Endothelial cell of umbilical vein (primary cell): ENCODE data around the gene CTNND2. TPM values are rescaled to one million over a fixed set of nuclear protein-coding genes. Genes with fewer than 3 reads are reported as not detected.

ENCODE experiments used
- BruUV-seq: library from RNA; stranded (reverse); fragments of 400-500 nt; replicated peaks from 2 replicates; lab custom pipeline; 2021; lab: Mats Ljungman, UMichigan
- CTCF ChIA-PET: fragments of 300-600, 350-600 bp; sonication (Branson Sonifier 250); formaldehyde crosslinking; loops from one replicate; lab custom pipeline; 2021; ENCODE audit warnings: antibody characterized with exemption, inconsistent platforms; lab: Charles Lee
- POLR2A ChIA-PET: fragments of 300-600, 350-600 bp; sonication (Branson Sonifier 250); formaldehyde crosslinking; loops from one replicate; lab custom pipeline; 2021; ENCODE audit warnings: antibody characterized with exemption, inconsistent platforms; lab: Charles Lee
- DNase-seq: peaks from one replicate; pipeline ENCODE4 v3.0.0-alpha.2; 2011; ENCODE audit warnings: low read depth, low spot score
- FAIRE-seq: peaks from 2 replicates; lab custom pipeline; 2011; peaks lifted over from hg19 to GRCh38; lab: Jason Lieb, UNC
- H2AFZ ChIP-seq: 2 replicates; pipeline ENCODE4 v1.6.0; 2012; ENCODE audit warnings: low read depth, low read length, control low read depth, inconsistent platforms
- H3K27ac ChIP-seq: 2 replicates; pipeline ENCODE4 v1.5.1; 2011; ENCODE audit warnings: low read depth, mild to moderate bottlenecking, control low read depth, low read length, moderate library complexity; ENCODE audit not compliant: insufficient read depth
- H3K27me3 ChIP-seq, 2 experiments: 2 replicates each; pipeline versions ENCODE4 v1.6.0 to v1.6.1; 2011; ENCODE audit warnings: low read length in 2 of 2, mixed read lengths in 1 of 2; ENCODE audit not compliant: control insufficient read depth in 2 of 2, insufficient read depth in 2 of 2
- H3K36me3 ChIP-seq, 2 experiments: 2 replicates in 1 of 2; 3 replicates in 1 of 2; pipeline ENCODE4 v1.5.1; 2011; ENCODE audit warnings: low read length in 2 of 2, mild to moderate bottlenecking in 1 of 2, moderate library complexity in 1 of 2; ENCODE audit not compliant: control insufficient read depth in 2 of 2, insufficient read depth in 2 of 2; ENCODE audit errors: extremely low read depth in 1 of 2
- H3K4me1 ChIP-seq: 3 replicates; pipeline ENCODE4 v1.5.1; 2011; ENCODE audit warnings: mild to moderate bottlenecking, low read length; ENCODE audit not compliant: control insufficient read depth, insufficient read depth; ENCODE audit errors: extremely low read depth
- H3K4me2 ChIP-seq: 2 replicates; pipeline ENCODE4 v1.6.1; 2011; ENCODE audit warnings: low read length, control low read depth, mixed read lengths; ENCODE audit not compliant: insufficient read depth
- H3K4me3 ChIP-seq, 3 experiments: fragments of 200-600 bp in 1 of 3; sonication (generic), shearing (Covaris generic) in 1 of 3; replicated peaks in 1 of 3; 2 replicates each; pipeline ENCODE4 v1.5.1; 2011 to 2016; ENCODE audit warnings: control low read depth in 3 of 3, low read length in 3 of 3, mild to moderate bottlenecking in 2 of 3, inconsistent platforms in 1 of 3, low read depth in 1 of 3, moderate library complexity in 1 of 3; ENCODE audit not compliant: insufficient read depth in 1 of 3
- H3K79me2 ChIP-seq: 2 replicates; pipeline ENCODE4 v1.6.0; 2012; ENCODE audit warnings: low read length, inconsistent platforms; ENCODE audit not compliant: control insufficient read depth, insufficient read depth
- H3K9ac ChIP-seq: replicated peaks from 2 replicates; pipeline ENCODE3; 2011; ENCODE audit warnings: low read length, control low read depth; ENCODE audit not compliant: insufficient read depth; ENCODE audit errors: extremely low read depth
- H3K9me1 ChIP-seq: replicated peaks from 3 replicates; pipeline ENCODE4 v1.6.0; 2011; ENCODE audit warnings: mild to moderate bottlenecking, low read length; ENCODE audit not compliant: control insufficient read depth, insufficient read depth; ENCODE audit errors: extremely low read depth
- H3K9me3 ChIP-seq: replicated peaks from 2 replicates; pipeline ENCODE4 v1.5.1; 2012; ENCODE audit warnings: low read length, inconsistent platforms; ENCODE audit not compliant: control insufficient read depth, insufficient read depth
- H4K20me1 ChIP-seq: replicated peaks from 2 replicates; pipeline ENCODE3; 2011; ENCODE audit warnings: mild to moderate bottlenecking, low read length; ENCODE audit not compliant: control insufficient read depth, insufficient read depth; ENCODE audit errors: extremely low read depth
- EZH2 ChIP-seq: IDR thresholded peaks from 2 replicates; pipeline ENCODE4 v1.6.1; 2012; ENCODE audit warnings: borderline replicate concordance, low read depth, mild to moderate bottlenecking, moderate library complexity, low read length, inconsistent platforms; ENCODE audit not compliant: severe bottlenecking
- FOS ChIP-seq: IDR thresholded peaks from 2 replicates; pipeline ENCODE4 v1.6.1; 2011; ENCODE audit warnings: mild to moderate bottlenecking, low read length, moderate library complexity, borderline replicate concordance; ENCODE audit not compliant: insufficient read depth
- GATA2 ChIP-seq: IDR thresholded peaks from 2 replicates; pipeline ENCODE4 v1.7.0; 2011; ENCODE audit warnings: low read depth, mild to moderate bottlenecking, moderate library complexity, mixed read lengths, low read length; ENCODE audit not compliant: insufficient read length, insufficient read depth
- JUN ChIP-seq: IDR thresholded peaks from 2 replicates; pipeline ENCODE4 v1.6.1; 2011; ENCODE audit warnings: borderline replicate concordance, low read depth; ENCODE audit not compliant: insufficient read length, insufficient read depth
- MYC ChIP-seq: IDR thresholded peaks from one replicate; pipeline ENCODE4 v1.6.1; 2011; ENCODE audit warnings: mild to moderate bottlenecking, low read depth, low read length
- POLR2A ChIP-seq: IDR thresholded peaks from 2 replicates; pipeline ENCODE4 v1.6.1; 2012; ENCODE audit warnings: low read depth, mild to moderate bottlenecking, control low read depth, low read length
- POLR2AphosphoS5 ChIP-seq: IDR thresholded peaks from 2 replicates; pipeline ENCODE4 v1.6.1; 2012; ENCODE audit warnings: low read depth, mild to moderate bottlenecking, control low read depth, low read length, moderate library complexity; ENCODE audit not compliant: insufficient read depth
- dilution Hi-C: fragments of 300-500 bp; cut with MboI; formaldehyde crosslinking; loops from one replicate; pipeline ENCODE4 v1.15.0; 2019; ENCODE audit warnings: low sequenced_read_pairs; ENCODE audit not compliant: extremely low pct_ligation_motif_present
- intact Hi-C: fragments of 100-400 bp; cut with micrococcal nuclease; formaldehyde crosslinking; loops from one replicate; pipeline ENCODE4 v1.10.0; 2022
- polyA plus RNA-seq, 4 experiments: library from polyadenylated mRNA; depleted of rRNA in 3 of 4; stranded (reverse) in 3 of 4; unstranded in 1 of 4; fragments of >200 nt; gene quantifications; 2 replicates each; pipeline versions ENCODE4 v1.2.1 to v1.2.3, GENCODE V29; 2011 to 2012; ENCODE audit warnings: missing spikeins in 1 of 4
- total RNA-seq: library from RNA; stranded (reverse); gene quantifications from 2 replicates; pipeline ENCODE4 v1.2.3, GENCODE V29; 2021
- TF ChIP-seq, protein P1 (sequence below), 2 donors: IDR thresholded peaks; 1 replicate in 1 of 2; 2 replicates in 1 of 2; pipeline ENCODE4 v1.5.1; 2011; ENCODE audit warnings: low read length in 2 of 2, mild to moderate bottlenecking in 2 of 2, moderate library complexity in 2 of 2, control low read depth in 1 of 2, inconsistent platforms in 1 of 2, low read depth in 1 of 2; ENCODE audit not compliant: insufficient read depth in 1 of 2; ENCODE audit errors: extremely low read depth in 1 of 2
- TF ChIP-seq, protein P2 (sequence below): IDR thresholded peaks from 2 replicates; pipeline ENCODE4 v1.6.1; 2011; ENCODE audit not compliant: insufficient read depth, insufficient read length

CTNND2 gene
- total and polyA plus RNA-seq, 2 donors (not counting 3 experiments of a cell fraction or from before 2014, with no cell fraction given), result not detected

DNA sequence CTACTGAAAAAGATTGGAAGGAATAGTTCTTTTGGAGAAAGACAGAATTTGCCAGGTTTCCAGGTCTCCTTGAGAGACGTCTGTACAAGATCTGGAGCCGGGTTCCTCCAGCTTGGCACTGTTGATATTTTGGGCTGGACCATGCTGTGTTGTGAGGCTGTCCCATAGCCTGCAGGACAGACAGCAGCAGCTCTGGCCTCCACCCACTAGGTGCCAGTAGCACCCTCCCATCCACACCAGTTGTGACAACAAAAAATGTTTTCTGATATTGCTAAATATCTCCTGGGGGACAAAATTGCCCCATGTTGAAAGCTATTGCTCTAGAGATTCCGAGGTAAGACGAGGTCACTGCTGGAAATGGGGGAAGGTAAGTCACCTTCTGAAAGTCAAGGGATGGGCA, 855.5 kb downstream of the CTNND2 start:
- Histone ChIP-seq H3K9me3 (no peaks in the 10 kb centered on the region), H3K36me3 (no peaks in the 10 kb centered on the region), H3K4me2 (no peak overlapping the region), H3K27ac (no peak overlapping the region), H2AFZ (no peak overlapping the region), H3K9ac (no peak overlapping the region), H3K4me1 (no peaks in the 10 kb centered on the region), H3K4me3 (no peak overlapping the region), H3K79me2 (no peaks in the 10 kb centered on the region), H3K9me1 (no peaks in the 10 kb centered on the region), H3K27me3 (no peaks in the 10 kb centered on the region), H4K20me1 (no peaks in the 10 kb centered on the region)
- FAIRE-seq, result no peak
- no TSS peak for BruUV-seq
- dilution Hi-C loops (no loop called here), intact Hi-C loops (loop anchor here (5.0 kb wide), 1 partner anchor 351 kb away; no protein-coding TSS in a partner anchor)
- TF ChIP-seq POLR2A (no peak), FOS (no peak), GATA2 (no peak), JUN (no peak)
- no peak for DNase-seq
- ChIA-PET POLR2A (no interaction called here), CTCF (no interaction called here)

GRCh38 chr5:11047625-11048024, 856.6 kb downstream of the CTNND2 start:
- H4K20me1 ChIP-seq, result no peaks in the 10 kb centered on the region
- TF ChIP-seq EZH2 (no peak), POLR2A (no peak), JUN (no peak), FOS (no peak), POLR2AphosphoS5 (no peak), GATA2 (no peak), MYC (no peak)
- TF ChIP-seq, protein P1, sequence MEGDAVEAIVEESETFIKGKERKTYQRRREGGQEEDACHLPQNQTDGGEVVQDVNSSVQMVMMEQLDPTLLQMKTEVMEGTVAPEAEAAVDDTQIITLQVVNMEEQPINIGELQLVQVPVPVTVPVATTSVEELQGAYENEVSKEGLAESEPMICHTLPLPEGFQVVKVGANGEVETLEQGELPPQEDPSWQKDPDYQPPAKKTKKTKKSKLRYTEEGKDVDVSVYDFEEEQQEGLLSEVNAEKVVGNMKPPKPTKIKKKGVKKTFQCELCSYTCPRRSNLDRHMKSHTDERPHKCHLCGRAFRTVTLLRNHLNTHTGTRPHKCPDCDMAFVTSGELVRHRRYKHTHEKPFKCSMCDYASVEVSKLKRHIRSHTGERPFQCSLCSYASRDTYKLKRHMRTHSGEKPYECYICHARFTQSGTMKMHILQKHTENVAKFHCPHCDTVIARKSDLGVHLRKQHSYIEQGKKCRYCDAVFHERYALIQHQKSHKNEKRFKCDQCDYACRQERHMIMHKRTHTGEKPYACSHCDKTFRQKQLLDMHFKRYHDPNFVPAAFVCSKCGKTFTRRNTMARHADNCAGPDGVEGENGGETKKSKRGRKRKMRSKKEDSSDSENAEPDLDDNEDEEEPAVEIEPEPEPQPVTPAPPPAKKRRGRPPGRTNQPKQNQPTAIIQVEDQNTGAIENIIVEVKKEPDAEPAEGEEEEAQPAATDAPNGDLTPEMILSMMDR (IDR thresholded peaks at IDR 0.05; ENCODE audit: extremely low read depth in 1 of 2, insufficient read depth in 1 of 2, low read depth in 1 of 2, low read length in 2 of 2), result no peak
- TF ChIP-seq, protein P2, sequence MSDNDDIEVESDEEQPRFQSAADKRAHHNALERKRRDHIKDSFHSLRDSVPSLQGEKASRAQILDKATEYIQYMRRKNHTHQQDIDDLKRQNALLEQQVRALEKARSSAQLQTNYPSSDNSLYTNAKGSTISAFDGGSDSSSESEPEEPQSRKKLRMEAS, result no peak
- ChIA-PET CTCF (no interaction called here), POLR2A (no interaction called here)
- no peaks in the 10 kb centered on the region for H3K9me1 ChIP-seq
- H3K4me3 ChIP-seq, result no peak overlapping the region
- H3K27ac ChIP-seq, result no peak overlapping the region
- no peak overlapping the region for H3K9ac ChIP-seq
- no peak overlapping the region for H3K4me2 ChIP-seq
- no peak for DNase-seq
- H3K79me2 ChIP-seq, result no peaks in the 10 kb centered on the region
- no peaks in the 10 kb centered on the region for H3K4me1 ChIP-seq
- no peak overlapping the region for H2AFZ ChIP-seq
- H3K27me3 ChIP-seq, result no peaks in the 10 kb centered on the region
- no TSS peak for BruUV-seq
- intact Hi-C loops, result loop anchor here (5.0 kb wide), 1 partner anchor 350 kb away; no protein-coding TSS in a partner anchor
- no peaks in the 10 kb centered on the region for H3K9me3 ChIP-seq
- FAIRE-seq, result no peak
- no peaks in the 10 kb centered on the region for H3K36me3 ChIP-seq
- dilution Hi-C loops, result no loop called here
